AG09309 (cell line): ENCODE results near the gene TCTN2.

Experiments used
- DNase-seq: peaks from one replicate; pipeline ENCODE4 v3.0.0-alpha.2; 2010; ENCODE audit warnings: low read depth
- H3K4me3 ChIP-seq: 2 replicates; pipeline ENCODE4 v1.5.1; 2011; ENCODE audit warnings: mild to moderate bottlenecking, low read depth, low read length, moderate library complexity; ENCODE audit not compliant: control insufficient read depth
- CTCF ChIP-seq: IDR thresholded peaks from 2 replicates; pipeline ENCODE4 v1.5.1; 2011; ENCODE audit warnings: mild to moderate bottlenecking, low read depth, low read length, inconsistent platforms; ENCODE audit not compliant: insufficient read depth, control insufficient read depth; ENCODE audit errors: missing control alignments

TCTN2 gene

GRCh38 chr12:123670882-123671728, at the start of gene TCTN2:
Gene TCTN2 (plus strand): TSS chr12:123671113. CDS start chr12:123671241, 128 bp downstream.
- peak; percentile 54 for DNase-seq
- no peak for TF ChIP-seq CTCF
- peak within 1 kb of the TSS; percentile 88 for H3K4me3 ChIP-seq

- DNase-seq: no peak
- no peak for TF ChIP-seq CTCF
- H3K4me3 ChIP-seq: no peak overlapping the region
Measured at GRCh38 chr12:123621619-123622530, 49.0 kb upstream of the TCTN2 start.

- peak within 1 kb of the TSS; percentile 65 for H3K4me3 ChIP-seq
- TF ChIP-seq CTCF: no peak
- peak; percentile 63 for DNase-seq
Measured at GRCh38 chr12:123633379-123634141, 37.4 kb upstream of the TCTN2 start, which contains the start of the genes EIF2B1 and GTF2H3. Gene EIF2B1 (minus strand): TSS chr12:123633686. CDS start chr12:123633557, 129 bp downstream. Gene GTF2H3 (plus strand): TSS chr12:123633829. CDS start chr12:123633860, 31 bp downstream.

- no peak for TF ChIP-seq CTCF
- no peak for DNase-seq
- H3K4me3 ChIP-seq: peak overlapping the region; percentile 65
Measured at GRCh38 chr12:123634142-123634561, 36.8 kb upstream of the TCTN2 start.

- TF ChIP-seq CTCF: no peak
- no peak for DNase-seq
- H3K4me3 ChIP-seq: no peak overlapping the region
Measured at GRCh38 chr12:123643911-123644310, 27.0 kb upstream of the TCTN2 start.

- no peak for TF ChIP-seq CTCF
- DNase-seq: no peak
- no peak overlapping the region for H3K4me3 ChIP-seq
Measured at GRCh38 chr12:123645380-123645779, 25.5 kb upstream of the TCTN2 start.
